Activated CD4-positive, alpha-beta T cell treated with anti-CD3 and anti-CD28 coated beads, Interleukin-2, amount 10 ng/mL, durations not matched to agents 24 days and 14 days (primary cell): ENCODE measurements around the gene PLXNA4. TPM values are rescaled to one million over a fixed set of nuclear protein-coding genes. Genes with fewer than 3 reads are reported as not detected.
"Not testable (repeated sequence)": the region's sequence is repeated elsewhere in the genome, so short reads cannot be mapped to it uniquely, and the experiment has no call there.

ENCODE experiments used
- DNase-seq: peaks from one replicate; pipeline ENCODE4 v3.0.0; 2022
- H3K27ac Mint-ChIP-seq: one replicate; pipeline ENCODE4 v1.8.0; 2022; ENCODE audit warnings: mild to moderate bottlenecking, mixed read lengths
- H3K27me3 Mint-ChIP-seq: one replicate; pipeline ENCODE4 v1.8.0; 2022; ENCODE audit warnings: mixed read lengths
- H3K36me3 Mint-ChIP-seq: one replicate; pipeline ENCODE4 v1.8.0; 2022; ENCODE audit warnings: low read depth, mild to moderate bottlenecking, mixed read lengths
- H3K4me1 Mint-ChIP-seq: one replicate; pipeline ENCODE4 v1.8.0; 2021; ENCODE audit warnings: mixed read lengths
- H3K4me3 Mint-ChIP-seq: one replicate; pipeline ENCODE4 v1.8.0; 2022; ENCODE audit warnings: mild to moderate bottlenecking, moderate library complexity, mixed read lengths
- H3K9me3 Mint-ChIP-seq: one replicate; pipeline ENCODE4 v1.8.0; 2021; ENCODE audit warnings: mixed read lengths
- intact Hi-C: fragments of 100-400 bp; cut with micrococcal nuclease; formaldehyde crosslinking; loops from one replicate; pipeline ENCODE4 v1.15.1; 2023
- total RNA-seq: library from RNA; stranded (reverse); gene quantifications from 2 replicates; pipeline ENCODE4 v1.2.3, GENCODE V29; 2022

The PLXNA4 gene
- total RNA-seq, 1 donor from 2014 or later: 0.70 TPM

GRCh38 chr7:132398253-132398925, 177.9 kb downstream of the PLXNA4 start:
- no peaks in the 10 kb centered on the region for H3K9me3 Mint-ChIP-seq
- H3K36me3 Mint-ChIP-seq: no peaks in the 10 kb centered on the region
- no peak overlapping the region for H3K27ac Mint-ChIP-seq
- peaks cover 2% of the 10 kb centered on the region for H3K27me3 Mint-ChIP-seq
- intact Hi-C loops: no loop called here
- DNase-seq: no peak
- no peak overlapping the region for H3K4me3 Mint-ChIP-seq
- peaks cover 32% of the 10 kb centered on the region for H3K4me1 Mint-ChIP-seq

GRCh38 chr7:132397070-132397469, 179.2 kb downstream of the PLXNA4 start:
- DNase-seq: no peak
- peaks cover 32% of the 10 kb centered on the region for H3K4me1 Mint-ChIP-seq
- peaks cover 6% of the 10 kb centered on the region for H3K27me3 Mint-ChIP-seq
- no peaks in the 10 kb centered on the region for H3K36me3 Mint-ChIP-seq
- no peaks in the 10 kb centered on the region for H3K9me3 Mint-ChIP-seq
- no peak overlapping the region for H3K4me3 Mint-ChIP-seq
- intact Hi-C loops: no loop called here
- no peak overlapping the region for H3K27ac Mint-ChIP-seq

- no peaks in the 10 kb centered on the region for H3K36me3 Mint-ChIP-seq
- H3K9me3 Mint-ChIP-seq: peaks cover 4% of the 10 kb centered on the region
- peaks cover 8% of the 10 kb centered on the region for H3K27me3 Mint-ChIP-seq
- peaks cover 29% of the 10 kb centered on the region for H3K4me1 Mint-ChIP-seq
- no peak overlapping the region for H3K27ac Mint-ChIP-seq
- no peak overlapping the region for H3K4me3 Mint-ChIP-seq
- intact Hi-C loops: loop anchor here (2.0 kb wide), 1 partner anchor 77 kb away; no protein-coding TSS in a partner anchor
- DNase-seq: no peak
These were observed 180.9 kb downstream of the PLXNA4 start for GRCh38 chr7:132395361-132395760.

GRCh38 chr7:132394283-132395198, 181.7 kb downstream of the PLXNA4 start:
- no peaks in the 10 kb centered on the region for H3K36me3 Mint-ChIP-seq
- peak; percentile 83 for DNase-seq
- H3K4me3 Mint-ChIP-seq: no peak overlapping the region
- peaks cover 10% of the 10 kb centered on the region for H3K27me3 Mint-ChIP-seq
- intact Hi-C loops: loop anchor here (1.0 to 5.0 kb wide), 3 partner anchors 68 to 186 kb away; no protein-coding TSS in a partner anchor
- peaks cover 5% of the 10 kb centered on the region for H3K9me3 Mint-ChIP-seq
- peak overlapping the region; percentile 10 for H3K27ac Mint-ChIP-seq
- peaks cover 26% of the 10 kb centered on the region for H3K4me1 Mint-ChIP-seq

GRCh38 chr7:132393789-132394261, 182.4 kb downstream of the PLXNA4 start:
- H3K9me3 Mint-ChIP-seq: peaks cover 5% of the 10 kb centered on the region

GRCh38 chr7:132392713-132393112, 183.6 kb downstream of the PLXNA4 start:
- H3K4me3 Mint-ChIP-seq: no peak overlapping the region
- peaks cover 5% of the 10 kb centered on the region for H3K9me3 Mint-ChIP-seq
- H3K4me1 Mint-ChIP-seq: peaks cover 26% of the 10 kb centered on the region
- H3K36me3 Mint-ChIP-seq: no peaks in the 10 kb centered on the region
- intact Hi-C loops: loop anchor here (5.0 kb wide), 1 partner anchor 70 kb away; no protein-coding TSS in a partner anchor
- peaks cover 24% of the 10 kb centered on the region for H3K27me3 Mint-ChIP-seq
- no peak for DNase-seq
- no peak overlapping the region for H3K27ac Mint-ChIP-seq

More at GRCh38 chr7:132393789-132394261, 182.4 kb downstream of the PLXNA4 start:
- H3K4me1 Mint-ChIP-seq: peaks cover 26% of the 10 kb centered on the region
- H3K4me3 Mint-ChIP-seq: no peak overlapping the region
- intact Hi-C loops: loop anchor here (1.0 to 5.0 kb wide), 3 partner anchors 68 to 186 kb away; no protein-coding TSS in a partner anchor
- peaks cover 16% of the 10 kb centered on the region for H3K27me3 Mint-ChIP-seq
- no peak for DNase-seq
- H3K27ac Mint-ChIP-seq: no peak overlapping the region
- no peaks in the 10 kb centered on the region for H3K36me3 Mint-ChIP-seq

GRCh38 chr7:132390705-132391104, 185.6 kb downstream of the PLXNA4 start:
- Mint-ChIP-seq H3K4me1 (peaks cover 15% of the 10 kb centered on the region), H3K27me3 (peaks cover 35% of the 10 kb centered on the region), H3K9me3 (peaks cover 5% of the 10 kb centered on the region), H3K27ac (no peak overlapping the region), H3K4me3 (no peak overlapping the region), H3K36me3 (no peaks in the 10 kb centered on the region)
- intact Hi-C loops: loop anchor here (5.0 kb wide), 1 partner anchor 72 kb away; no protein-coding TSS in a partner anchor
- DNase-seq: no peak

- H3K27me3 Mint-ChIP-seq: peaks cover 40% of the 10 kb centered on the region
- not testable (repeated sequence) for DNase-seq, H3K4me3 Mint-ChIP-seq, H3K36me3 Mint-ChIP-seq, H3K27ac Mint-ChIP-seq, H3K4me1 Mint-ChIP-seq, H3K9me3 Mint-ChIP-seq
- intact Hi-C loops: loop anchor here (5.0 kb wide), 1 partner anchor 72 kb away; no protein-coding TSS in a partner anchor
These were observed 186.2 kb downstream of the PLXNA4 start for GRCh38 chr7:132390049-132390448.

GRCh38 chr7:132388688-132389087, 187.6 kb downstream of the PLXNA4 start:
- Mint-ChIP-seq H3K9me3 (peaks cover 5% of the 10 kb centered on the region), H3K27ac (no peak overlapping the region)
- intact Hi-C loops: no loop called here

GRCh38 chr7:132387596-132387995, 188.7 kb downstream of the PLXNA4 start:
- H3K27me3 Mint-ChIP-seq: peaks cover 49% of the 10 kb centered on the region

More at GRCh38 chr7:132388688-132389087, 187.6 kb downstream of the PLXNA4 start:
- H3K4me1 Mint-ChIP-seq: no peaks in the 10 kb centered on the region
- no peak for DNase-seq
- H3K4me3 Mint-ChIP-seq: no peak overlapping the region
- no peaks in the 10 kb centered on the region for H3K36me3 Mint-ChIP-seq
- peaks cover 48% of the 10 kb centered on the region for H3K27me3 Mint-ChIP-seq

GRCh38 chr7:132386201-132386681, 190.0 kb downstream of the PLXNA4 start:
- Mint-ChIP-seq H3K27me3 (peaks cover 56% of the 10 kb centered on the region), H3K27ac (no peak overlapping the region), H3K4me1 (no peaks in the 10 kb centered on the region), H3K4me3 (no peak overlapping the region), H3K36me3 (no peaks in the 10 kb centered on the region), H3K9me3 (peaks cover 5% of the 10 kb centered on the region)
- DNase-seq: no peak
- intact Hi-C loops: no loop called here

More at GRCh38 chr7:132387596-132387995, 188.7 kb downstream of the PLXNA4 start:
- Mint-ChIP-seq H3K27ac (no peak overlapping the region), H3K9me3 (peaks cover 5% of the 10 kb centered on the region), H3K4me1 (no peaks in the 10 kb centered on the region), H3K36me3 (no peaks in the 10 kb centered on the region), H3K4me3 (no peak overlapping the region)
- intact Hi-C loops: no loop called here
- no peak for DNase-seq

GRCh38 chr7:132383962-132384361, 192.3 kb downstream of the PLXNA4 start:
- Mint-ChIP-seq H3K4me3 (no peak overlapping the region), H3K4me1 (no peaks in the 10 kb centered on the region), H3K27ac (no peak overlapping the region), H3K27me3 (peaks cover 64% of the 10 kb centered on the region), H3K36me3 (no peaks in the 10 kb centered on the region), H3K9me3 (no peaks in the 10 kb centered on the region)
- intact Hi-C loops: no loop called here
- no peak for DNase-seq

GRCh38 chr7:132381742-132382472, 194.4 kb downstream of the PLXNA4 start:
- Mint-ChIP-seq H3K27me3 (peaks cover 55% of the 10 kb centered on the region), H3K4me1 (no peaks in the 10 kb centered on the region), H3K4me3 (no peak overlapping the region), H3K9me3 (no peaks in the 10 kb centered on the region), H3K27ac (no peak overlapping the region), H3K36me3 (no peaks in the 10 kb centered on the region)
- intact Hi-C loops: no loop called here
- DNase-seq: no peak
